Fibroblast of the aortic adventitia (primary cell): ENCODE data around the gene MRPL10. TPM values are rescaled to one million over a fixed set of nuclear protein-coding genes. Genes with fewer than 3 reads are reported as not detected.

Source experiments
- DNase-seq: peaks from one replicate; pipeline ENCODE4 v3.0.0-alpha.2; 2010; ENCODE audit warnings: low read depth
- H3K4me3 ChIP-seq: 2 replicates; pipeline ENCODE4 v1.5.1; 2011; ENCODE audit warnings: low read depth, mild to moderate bottlenecking, control low read depth, low read length, moderate library complexity
- CTCF ChIP-seq: IDR thresholded peaks from 2 replicates; pipeline ENCODE4 v1.5.1; 2011; ENCODE audit warnings: mild to moderate bottlenecking, low read length, control low read depth, inconsistent platforms; ENCODE audit not compliant: insufficient read depth
- total RNA-seq: library from RNA; depleted of rRNA; stranded (reverse); fragments of >200 nt; gene quantifications from 2 replicates; pipeline ENCODE4 v1.2.3, GENCODE V29; 2012; ENCODE audit warnings: low replicate concordance

Gene MRPL10
- total RNA-seq, 1 donor = 28.0 TPM

GRCh38 chr17:47830396-47831002 is 842 bp downstream of the MRPL10 start:
- TF ChIP-seq CTCF = no peak
- DNase-seq = no peak
- H3K4me3 ChIP-seq = peak overlapping the region; percentile 79

GRCh38 chr17:47829870-47830269 is 1.5 kb downstream of the MRPL10 start:
- no peak for TF ChIP-seq CTCF
- no peak for DNase-seq
- no peak overlapping the region for H3K4me3 ChIP-seq

- no peak for DNase-seq
- TF ChIP-seq CTCF = no peak
- no peak overlapping the region for H3K4me3 ChIP-seq
Measured at GRCh38 chr17:47823519-47823918, 7.8 kb downstream of the MRPL10 start.

- no peak overlapping the region for H3K4me3 ChIP-seq
- no peak for DNase-seq
- no peak for TF ChIP-seq CTCF
Measured at GRCh38 chr17:47822785-47823184, 8.6 kb downstream of the MRPL10 start.

- TF ChIP-seq CTCF = no peak
- peak; percentile 73 for DNase-seq
- H3K4me3 ChIP-seq = peak within 1 kb of the TSS; percentile 91
Measured at GRCh38 chr17:47821424-47822391, 9.6 kb downstream of the MRPL10 start, which contains the start of gene OSBPL7. Gene OSBPL7 (minus strand): TSS chr17:47821794. CDS start chr17:47820278, 1,516 bp downstream.

GRCh38 chr17:47821031-47821423 is 10.3 kb downstream of the MRPL10 start:
- DNase-seq = no peak
- TF ChIP-seq CTCF = no peak
- H3K4me3 ChIP-seq = peak overlapping the region; percentile 91
